ENCODE measurements around the gene MCL1.

The MCL1 gene

DNA sequence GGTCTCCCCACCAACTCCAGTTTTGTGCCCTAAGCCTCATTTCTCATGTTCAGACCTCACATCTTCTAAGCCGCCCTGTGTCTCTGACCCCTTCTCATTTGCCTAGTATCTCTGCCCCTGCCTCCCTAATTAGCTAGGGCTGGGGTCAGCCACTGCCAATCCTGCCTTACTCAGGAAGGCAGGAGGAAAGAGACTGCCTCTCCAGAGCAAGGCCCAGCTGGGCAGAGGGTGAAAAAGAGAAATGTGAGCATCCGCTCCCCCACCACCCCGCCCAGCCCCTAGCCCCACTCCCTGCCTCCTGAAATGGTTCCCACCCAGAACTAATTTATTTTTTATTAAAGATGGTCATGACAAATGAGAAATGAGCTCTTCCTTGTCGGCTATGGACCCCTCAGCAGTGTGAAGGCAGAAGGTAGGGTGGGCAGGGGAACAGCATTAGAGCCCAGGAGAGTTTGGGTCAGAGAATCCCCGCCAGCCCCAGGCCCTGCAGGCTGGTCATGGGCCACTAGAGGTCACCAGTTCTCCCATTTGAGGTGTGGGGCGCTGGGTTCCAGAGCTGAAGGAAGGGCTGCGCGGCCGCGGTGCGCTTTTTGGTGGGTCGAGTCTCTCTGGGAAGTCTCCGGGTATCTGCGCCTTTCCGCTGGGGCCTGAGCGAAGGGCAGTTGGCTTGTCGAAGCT, 18.7 kb downstream of the MCL1 start (continued):
- TF ChIP-seq, protein P1, sequence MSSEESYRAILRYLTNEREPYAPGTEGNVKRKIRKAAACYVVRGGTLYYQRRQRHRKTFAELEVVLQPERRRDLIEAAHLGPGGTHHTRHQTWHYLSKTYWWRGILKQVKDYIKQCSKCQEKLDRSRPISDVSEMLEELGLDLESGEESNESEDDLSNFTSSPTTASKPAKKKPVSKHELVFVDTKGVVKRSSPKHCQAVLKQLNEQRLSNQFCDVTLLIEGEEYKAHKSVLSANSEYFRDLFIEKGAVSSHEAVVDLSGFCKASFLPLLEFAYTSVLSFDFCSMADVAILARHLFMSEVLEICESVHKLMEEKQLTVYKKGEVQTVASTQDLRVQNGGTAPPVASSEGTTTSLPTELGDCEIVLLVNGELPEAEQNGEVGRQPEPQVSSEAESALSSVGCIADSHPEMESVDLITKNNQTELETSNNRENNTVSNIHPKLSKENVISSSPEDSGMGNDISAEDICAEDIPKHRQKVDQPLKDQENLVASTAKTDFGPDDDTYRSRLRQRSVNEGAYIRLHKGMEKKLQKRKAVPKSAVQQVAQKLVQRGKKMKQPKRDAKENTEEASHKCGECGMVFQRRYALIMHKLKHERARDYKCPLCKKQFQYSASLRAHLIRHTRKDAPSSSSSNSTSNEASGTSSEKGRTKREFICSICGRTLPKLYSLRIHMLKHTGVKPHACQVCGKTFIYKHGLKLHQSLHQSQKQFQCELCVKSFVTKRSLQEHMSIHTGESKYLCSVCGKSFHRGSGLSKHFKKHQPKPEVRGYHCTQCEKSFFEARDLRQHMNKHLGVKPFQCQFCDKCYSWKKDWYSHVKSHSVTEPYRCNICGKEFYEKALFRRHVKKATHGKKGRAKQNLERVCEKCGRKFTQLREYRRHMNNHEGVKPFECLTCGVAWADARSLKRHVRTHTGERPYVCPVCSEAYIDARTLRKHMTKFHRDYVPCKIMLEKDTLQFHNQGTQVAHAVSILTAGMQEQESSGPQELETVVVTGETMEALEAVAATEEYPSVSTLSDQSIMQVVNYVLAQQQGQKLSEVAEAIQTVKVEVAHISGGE (tag by site-specific recombination; conservative IDR thresholded peaks at IDR 0.05; ENCODE audit: low read depth) = peak; percentile 38; the same call in 1 of the 2 replicates
- TF ChIP-seq ZNF654 (tag by site-specific recombination; IDR thresholded peaks at IDR 0.05; ENCODE audit: low read depth) = peak; percentile 90
- no peak for TF ChIP-seq ZNF555 (tag by site-specific recombination; conservative IDR thresholded peaks at IDR 0.05)

DNA sequence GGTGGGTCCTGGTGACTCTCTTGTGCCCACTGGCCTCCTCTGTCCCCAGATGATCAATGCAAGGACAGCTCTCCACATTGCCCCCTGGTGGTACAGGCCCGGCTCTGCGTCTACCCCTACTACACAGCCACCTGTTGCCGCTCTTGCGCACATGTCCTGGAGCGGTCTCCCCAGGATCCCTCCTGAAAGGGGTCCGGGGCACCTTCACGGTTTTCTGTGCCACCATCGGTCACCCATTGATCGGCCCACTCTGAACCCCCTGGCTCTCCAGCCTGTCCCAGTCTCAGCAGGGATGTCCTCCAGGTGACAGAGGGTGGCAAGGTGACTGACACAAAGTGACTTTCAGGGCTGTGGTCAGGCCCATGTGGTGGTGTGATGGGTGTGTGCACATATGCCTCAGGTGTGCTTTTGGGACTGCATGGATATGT, 19.4 kb downstream of the MCL1 start:
- peaks cover 21% of the 10 kb centered on the region for H3K4me1 ChIP-seq (ENCODE audit: control insufficient read depth, insufficient read depth, low read length)
- peaks cover 0 to 6% of the 10 kb centered on the region in 2 experiments; a peak in 1 of 3 replicates for H3K36me3 ChIP-seq (ENCODE audit: control insufficient read depth in 2 of 2, insufficient read depth in 1 of 2, low read length in 2 of 2)
- POLR2A ChIA-PET = interaction anchor here (0.8 to 8.8 kb wide), 7 partner anchors 9 to 196 kb away, joined by 3 to 272 read pairs (median 4); partner anchors contain the start of genes ENSA, MCL1 and RPRD2
- no peak overlapping the region for H3K4me3 ChIP-seq (ENCODE audit: low read depth, low read length)
- no peaks in the 10 kb centered on the region for H3K9me3 ChIP-seq (ENCODE audit: control insufficient read depth, insufficient read depth, low read depth, low read length)
- no peak overlapping the region for H3K27ac ChIP-seq (ENCODE audit: extremely low read depth, low read depth, low read length)
- CTCF ChIA-PET = interaction anchor here (0.6 to 5.1 kb wide), 37 partner anchors 12 to 1631 kb away, joined by 3 to 135 read pairs (median 5); partner anchors contain the start of genes ADAMTSL4, ENSA, FALEC and MCL1
- TF ChIP-seq ZXDB (tag by site-specific recombination; IDR thresholded peaks at IDR 0.05) = no peak
- TF ChIP-seq ZNF776 (tag by site-specific recombination; IDR thresholded peaks at IDR 0.05; ENCODE audit: borderline replicate concordance) = no peak
- no peak for TF ChIP-seq ZFHX2 (tag by site-specific recombination; conservative IDR thresholded peaks at IDR 0.05)
- TF ChIP-seq ZNF610 (tag by site-specific recombination; IDR thresholded peaks at IDR 0.05; ENCODE audit: borderline replicate concordance) = 0 out of 2 replicates have a peak, but pooled peaks have one; percentile 57
- TF ChIP-seq, protein P2, sequence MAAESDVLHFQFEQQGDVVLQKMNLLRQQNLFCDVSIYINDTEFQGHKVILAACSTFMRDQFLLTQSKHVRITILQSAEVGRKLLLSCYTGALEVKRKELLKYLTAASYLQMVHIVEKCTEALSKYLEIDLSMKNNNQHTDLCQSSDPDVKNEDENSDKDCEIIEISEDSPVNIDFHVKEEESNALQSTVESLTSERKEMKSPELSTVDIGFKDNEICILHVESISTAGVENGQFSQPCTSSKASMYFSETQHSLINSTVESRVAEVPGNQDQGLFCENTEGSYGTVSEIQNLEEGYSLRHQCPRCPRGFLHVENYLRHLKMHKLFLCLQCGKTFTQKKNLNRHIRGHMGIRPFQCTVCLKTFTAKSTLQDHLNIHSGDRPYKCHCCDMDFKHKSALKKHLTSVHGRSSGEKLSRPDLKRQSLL (tag by site-specific recombination; IDR thresholded peaks at IDR 0.05) = no peak
- TF ChIP-seq, protein P1 (tag by site-specific recombination; conservative IDR thresholded peaks at IDR 0.05; ENCODE audit: low read depth) = no peak
- no peak for TF ChIP-seq ZFP69B (tag by site-specific recombination; IDR thresholded peaks at IDR 0.05)
- TF ChIP-seq, protein P3, sequence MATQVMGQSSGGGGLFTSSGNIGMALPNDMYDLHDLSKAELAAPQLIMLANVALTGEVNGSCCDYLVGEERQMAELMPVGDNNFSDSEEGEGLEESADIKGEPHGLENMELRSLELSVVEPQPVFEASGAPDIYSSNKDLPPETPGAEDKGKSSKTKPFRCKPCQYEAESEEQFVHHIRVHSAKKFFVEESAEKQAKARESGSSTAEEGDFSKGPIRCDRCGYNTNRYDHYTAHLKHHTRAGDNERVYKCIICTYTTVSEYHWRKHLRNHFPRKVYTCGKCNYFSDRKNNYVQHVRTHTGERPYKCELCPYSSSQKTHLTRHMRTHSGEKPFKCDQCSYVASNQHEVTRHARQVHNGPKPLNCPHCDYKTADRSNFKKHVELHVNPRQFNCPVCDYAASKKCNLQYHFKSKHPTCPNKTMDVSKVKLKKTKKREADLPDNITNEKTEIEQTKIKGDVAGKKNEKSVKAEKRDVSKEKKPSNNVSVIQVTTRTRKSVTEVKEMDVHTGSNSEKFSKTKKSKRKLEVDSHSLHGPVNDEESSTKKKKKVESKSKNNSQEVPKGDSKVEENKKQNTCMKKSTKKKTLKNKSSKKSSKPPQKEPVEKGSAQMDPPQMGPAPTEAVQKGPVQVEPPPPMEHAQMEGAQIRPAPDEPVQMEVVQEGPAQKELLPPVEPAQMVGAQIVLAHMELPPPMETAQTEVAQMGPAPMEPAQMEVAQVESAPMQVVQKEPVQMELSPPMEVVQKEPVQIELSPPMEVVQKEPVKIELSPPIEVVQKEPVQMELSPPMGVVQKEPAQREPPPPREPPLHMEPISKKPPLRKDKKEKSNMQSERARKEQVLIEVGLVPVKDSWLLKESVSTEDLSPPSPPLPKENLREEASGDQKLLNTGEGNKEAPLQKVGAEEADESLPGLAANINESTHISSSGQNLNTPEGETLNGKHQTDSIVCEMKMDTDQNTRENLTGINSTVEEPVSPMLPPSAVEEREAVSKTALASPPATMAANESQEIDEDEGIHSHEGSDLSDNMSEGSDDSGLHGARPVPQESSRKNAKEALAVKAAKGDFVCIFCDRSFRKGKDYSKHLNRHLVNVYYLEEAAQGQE (tag by site-specific recombination; IDR thresholded peaks at IDR 0.05) = no peak
- no peak for TF ChIP-seq GLIS2 (tag by site-specific recombination; IDR thresholded peaks at IDR 0.05)
- no peak for TF ChIP-seq BCL11B (tag by site-specific recombination; IDR thresholded peaks at IDR 0.05; ENCODE audit: low read depth)
- TF ChIP-seq, protein P4, sequence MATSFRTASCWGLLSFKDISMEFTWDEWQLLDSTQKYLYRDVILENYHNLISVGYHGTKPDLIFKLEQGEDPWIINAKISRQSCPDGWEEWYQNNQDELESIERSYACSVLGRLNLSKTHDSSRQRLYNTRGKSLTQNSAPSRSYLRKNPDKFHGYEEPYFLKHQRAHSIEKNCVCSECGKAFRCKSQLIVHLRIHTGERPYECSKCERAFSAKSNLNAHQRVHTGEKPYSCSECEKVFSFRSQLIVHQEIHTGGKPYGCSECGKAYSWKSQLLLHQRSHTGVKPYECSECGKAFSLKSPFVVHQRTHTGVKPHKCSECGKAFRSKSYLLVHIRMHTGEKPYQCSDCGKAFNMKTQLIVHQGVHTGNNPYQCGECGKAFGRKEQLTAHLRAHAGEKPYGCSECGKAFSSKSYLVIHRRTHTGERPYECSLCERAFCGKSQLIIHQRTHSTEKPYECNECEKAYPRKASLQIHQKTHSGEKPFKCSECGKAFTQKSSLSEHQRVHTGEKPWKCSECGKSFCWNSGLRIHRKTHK (tag by site-specific recombination; IDR thresholded peaks at IDR 0.05) = no peak
- peak; percentile 100 for TF ChIP-seq SCRT2 (tag by site-specific recombination; IDR thresholded peaks at IDR 0.05)
- TF ChIP-seq SCRT1 (tag by site-specific recombination; IDR thresholded peaks at IDR 0.05; ENCODE audit: borderline replicate concordance) = peak; percentile 100
- TF ChIP-seq, protein P5, sequence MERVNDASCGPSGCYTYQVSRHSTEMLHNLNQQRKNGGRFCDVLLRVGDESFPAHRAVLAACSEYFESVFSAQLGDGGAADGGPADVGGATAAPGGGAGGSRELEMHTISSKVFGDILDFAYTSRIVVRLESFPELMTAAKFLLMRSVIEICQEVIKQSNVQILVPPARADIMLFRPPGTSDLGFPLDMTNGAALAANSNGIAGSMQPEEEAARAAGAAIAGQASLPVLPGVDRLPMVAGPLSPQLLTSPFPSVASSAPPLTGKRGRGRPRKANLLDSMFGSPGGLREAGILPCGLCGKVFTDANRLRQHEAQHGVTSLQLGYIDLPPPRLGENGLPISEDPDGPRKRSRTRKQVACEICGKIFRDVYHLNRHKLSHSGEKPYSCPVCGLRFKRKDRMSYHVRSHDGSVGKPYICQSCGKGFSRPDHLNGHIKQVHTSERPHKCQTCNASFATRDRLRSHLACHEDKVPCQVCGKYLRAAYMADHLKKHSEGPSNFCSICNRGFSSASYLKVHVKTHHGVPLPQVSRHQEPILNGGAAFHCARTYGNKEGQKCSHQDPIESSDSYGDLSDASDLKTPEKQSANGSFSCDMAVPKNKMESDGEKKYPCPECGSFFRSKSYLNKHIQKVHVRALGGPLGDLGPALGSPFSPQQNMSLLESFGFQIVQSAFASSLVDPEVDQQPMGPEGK (tag by site-specific recombination; IDR thresholded peaks at IDR 0.05) = no peak
- 0 out of 2 replicates have a peak, but pooled peaks have one; percentile 29 for TF ChIP-seq SP7 (tag by site-specific recombination; IDR thresholded peaks at IDR 0.05)
- no peak for TF ChIP-seq ZNF76 (tag by site-specific recombination; IDR thresholded peaks at IDR 0.05; ENCODE audit: borderline replicate concordance, low read depth)
- TF ChIP-seq ZIC2 (tag by site-specific recombination; IDR thresholded peaks at IDR 0.05) = no peak

All from HEK293 (cell line).